GM19043 (cell line): ENCODE measurements around the gene ATOH1.

Experiments
- ATAC-seq: cut with Tn5 transposase; IDR thresholded peaks from one replicate; pipeline ENCODE4 v1.9.1; 2021; ENCODE audit warnings: low read depth; ENCODE audit not compliant: unreplicated experiment

The ATOH1 gene

GRCh38 chr4:93828332-93828994 is at the start of gene ATOH1:
Gene ATOH1, plus strand, starts transcription at chr4:93828753. Its CDS starts 174 bp downstream, at chr4:93828927.
- ATAC-seq, result no peak

- ATAC-seq, result no peak
Measured at GRCh38 chr4:93779228-93779627, 49.3 kb upstream of the ATOH1 start.

GRCh38 chr4:93780080-93780479 is 48.5 kb upstream of the ATOH1 start:
- no peak for ATAC-seq

GRCh38 chr4:93781198-93781597 is 47.4 kb upstream of the ATOH1 start:
- no peak for ATAC-seq

- ATAC-seq, result no peak
Measured at GRCh38 chr4:93786149-93786548, 42.4 kb upstream of the ATOH1 start.

- ATAC-seq, result no peak
Measured at GRCh38 chr4:93788712-93789111, 39.8 kb upstream of the ATOH1 start.

GRCh38 chr4:93791570-93792195 is 36.9 kb upstream of the ATOH1 start:
- ATAC-seq, result peak; percentile 79

GRCh38 chr4:93802045-93802444 is 26.5 kb upstream of the ATOH1 start:
- ATAC-seq, result no peak

- ATAC-seq, result no peak
Measured at GRCh38 chr4:93809773-93810172, 18.8 kb upstream of the ATOH1 start.

- ATAC-seq, result no peak
Measured at GRCh38 chr4:93810340-93810992, 18.1 kb upstream of the ATOH1 start.

GRCh38 chr4:93813092-93813491 is 15.5 kb upstream of the ATOH1 start:
- ATAC-seq, result no peak

GRCh38 chr4:93814141-93814540 is 14.4 kb upstream of the ATOH1 start:
- ATAC-seq, result no peak

GRCh38 chr4:93814722-93815121 is 13.8 kb upstream of the ATOH1 start:
- ATAC-seq, result no peak

GRCh38 chr4:93825551-93826216 is 2.9 kb upstream of the ATOH1 start:
- no peak for ATAC-seq

- ATAC-seq, result no peak
Measured at GRCh38 chr4:93827272-93827947, 1.1 kb upstream of the ATOH1 start.

- ATAC-seq, result no peak
Measured at GRCh38 chr4:93828995-93829819, 654 bp downstream of the ATOH1 start.

GRCh38 chr4:93829820-93830687 is 1.5 kb downstream of the ATOH1 start:
- ATAC-seq, result no peak

GRCh38 chr4:93831716-93832496 is 3.4 kb downstream of the ATOH1 start:
- ATAC-seq, result no peak
